Esophagus mucosa (tissue), 1 donor: ENCODE measurements around the gene SIK2. TPM values are rescaled to one million over a fixed set of nuclear protein-coding genes. Genes with fewer than 3 reads are reported as not detected.
"Not testable (repeated sequence)": the region's sequence is repeated elsewhere in the genome, so short reads cannot be mapped to it uniquely, and the experiment has no call there.

Experiments
- ATAC-seq: fragments of 200-7000 bp; cut with Tn5 transposase; one replicate; pipeline ENCODE4 v1.9.1; 2020
- total RNA-seq: library from RNA; stranded (reverse); gene quantifications from one replicate; pipeline ENCODE4 v1.2.4, GENCODE V29; 2023
- donor health status: DM: yes; HTN: yes; CAD: no.

SIK2 gene
- total RNA-seq, 1 donor from 2014 or later = 6.8 TPM

DNA sequence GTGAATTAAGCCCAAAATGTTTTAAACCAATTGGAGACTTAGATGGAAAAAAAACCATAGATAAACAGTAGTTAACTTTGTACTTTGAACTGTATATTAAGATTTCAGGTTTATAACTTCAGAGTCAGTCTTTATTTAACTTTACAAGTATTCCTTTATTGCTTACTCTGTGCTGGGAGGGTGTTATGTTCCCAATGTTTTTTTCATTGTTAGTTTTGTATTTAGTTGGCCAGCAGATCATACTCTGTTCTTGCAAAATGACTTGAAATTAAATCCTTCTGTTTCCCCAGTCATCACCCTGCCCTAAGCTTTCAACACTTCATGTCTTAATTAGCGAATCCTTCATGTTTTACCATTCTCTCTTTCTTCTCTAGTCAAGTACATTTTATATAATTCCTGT is 25.3 kb downstream of the SIK2 start:
- no peak for ATAC-seq

DNA sequence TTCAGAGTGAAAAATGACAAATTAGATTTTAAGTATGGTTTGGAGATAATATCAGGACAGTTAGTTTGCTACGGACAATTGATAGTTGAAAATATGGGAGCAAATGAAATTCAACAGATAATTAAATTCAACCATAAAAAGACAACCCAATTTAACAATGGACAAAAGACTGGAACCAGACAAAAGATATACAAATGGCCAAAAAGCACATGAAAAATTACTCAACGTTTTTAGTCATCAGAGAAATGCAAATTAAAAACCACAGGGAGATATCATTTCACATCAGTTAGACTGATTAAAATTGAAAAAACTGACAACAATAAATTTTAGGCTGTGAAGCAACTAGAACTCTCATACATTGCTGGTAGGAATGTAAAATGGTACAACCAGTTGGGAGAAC is 27.2 kb downstream of the SIK2 start:
- ATAC-seq = no peak

DNA sequence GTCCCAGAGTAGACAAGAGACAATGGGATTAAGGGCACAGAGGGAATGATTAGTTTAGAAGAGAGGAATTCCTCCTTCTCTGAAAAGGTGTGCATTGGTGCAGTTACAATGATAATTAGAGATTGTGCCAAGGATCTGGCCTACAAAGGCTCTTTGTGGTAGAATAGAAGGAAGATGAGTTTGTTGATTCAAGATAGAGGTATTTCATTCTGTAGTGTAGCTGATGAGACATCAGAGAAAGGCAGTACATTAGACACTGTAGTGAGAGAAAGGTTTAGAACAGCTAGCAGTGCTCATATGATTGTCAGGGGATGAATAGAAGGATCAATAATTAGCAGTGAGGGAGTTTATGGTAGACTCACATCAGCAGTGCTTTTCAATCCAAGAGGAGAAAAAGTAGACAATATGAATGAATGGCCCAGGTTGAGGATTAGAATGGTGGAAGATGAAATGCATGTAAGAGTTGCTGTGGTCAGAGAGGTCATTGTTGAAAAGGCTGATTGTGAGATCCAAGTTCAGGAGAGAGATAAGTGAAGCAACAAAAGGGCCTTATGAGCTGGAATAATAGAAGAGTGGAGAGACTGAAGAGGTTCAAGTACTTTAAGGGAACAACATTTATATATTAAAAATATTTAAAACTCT is 28.9 kb downstream of the SIK2 start:
- ATAC-seq = no peak

DNA sequence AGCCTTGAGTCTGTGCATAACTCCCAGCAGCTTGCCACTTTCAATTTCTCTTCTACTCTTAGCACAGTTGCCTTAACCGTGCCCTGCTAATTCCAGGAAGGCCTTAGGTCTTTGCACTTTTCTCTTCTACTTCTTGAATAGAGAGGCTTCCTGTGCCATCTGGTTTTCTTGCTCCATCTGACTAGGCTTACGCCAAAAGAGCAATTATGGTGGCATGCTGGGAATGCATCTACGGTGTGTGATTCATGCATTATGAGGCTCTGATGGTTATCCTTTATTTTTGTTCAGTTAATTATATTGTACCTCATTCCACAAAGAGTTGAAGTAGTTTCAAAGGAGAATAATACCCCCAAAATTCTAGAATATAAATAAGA is 29.4 kb downstream of the SIK2 start:
- ATAC-seq = no peak

DNA sequence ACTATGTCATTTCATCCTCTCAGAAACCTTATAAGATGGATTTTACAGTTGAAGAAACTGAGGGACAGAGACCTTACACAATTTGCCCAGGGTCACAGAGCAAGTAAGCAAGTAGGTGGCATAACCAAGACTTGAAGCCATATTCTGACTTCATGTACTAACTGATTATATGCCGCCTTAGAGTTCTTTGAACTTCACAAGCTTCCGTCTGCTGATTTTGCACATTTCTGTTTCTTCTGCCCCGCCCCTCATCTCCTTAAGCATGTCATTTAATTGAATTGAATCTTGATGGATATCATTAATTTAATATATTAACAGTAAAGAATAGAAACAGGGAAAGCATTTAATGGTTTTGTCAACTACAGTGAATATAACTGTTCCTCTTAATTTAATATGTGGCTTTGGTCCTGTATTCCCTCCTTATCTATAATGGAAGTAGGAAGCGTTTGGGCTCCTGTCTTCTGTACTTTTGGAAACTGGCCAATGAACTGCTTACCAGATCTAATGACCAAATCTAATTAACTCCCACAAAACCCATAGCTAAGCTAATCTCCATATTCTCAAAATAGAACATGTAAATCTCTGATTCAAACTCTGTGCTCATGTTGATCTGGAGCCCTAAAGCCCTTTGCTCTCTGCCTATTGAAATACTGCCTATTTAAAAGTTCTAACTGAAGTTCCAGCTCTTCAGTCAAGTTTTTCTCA is 30.4 kb downstream of the SIK2 start:
- no peak for ATAC-seq

DNA sequence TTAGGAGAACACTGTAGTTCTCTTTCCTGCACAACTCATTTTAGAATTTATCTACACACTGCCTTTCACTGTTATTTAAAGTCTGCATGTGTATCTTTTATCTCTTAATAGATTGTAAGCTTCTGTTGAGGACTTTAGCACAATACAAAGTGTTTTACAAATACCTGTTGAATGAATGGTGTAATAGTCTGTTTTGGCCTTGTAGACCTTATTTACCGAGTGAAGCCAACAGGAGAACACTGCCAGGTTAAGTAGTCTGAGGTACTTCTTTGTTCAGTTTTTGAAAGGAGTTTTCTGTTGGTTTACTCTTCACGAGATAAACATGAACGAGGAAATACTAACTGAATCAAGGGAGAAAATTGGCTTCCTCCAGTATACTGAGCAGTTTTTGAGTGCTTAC is 31.0 kb downstream of the SIK2 start:
- ATAC-seq = no peak

DNA sequence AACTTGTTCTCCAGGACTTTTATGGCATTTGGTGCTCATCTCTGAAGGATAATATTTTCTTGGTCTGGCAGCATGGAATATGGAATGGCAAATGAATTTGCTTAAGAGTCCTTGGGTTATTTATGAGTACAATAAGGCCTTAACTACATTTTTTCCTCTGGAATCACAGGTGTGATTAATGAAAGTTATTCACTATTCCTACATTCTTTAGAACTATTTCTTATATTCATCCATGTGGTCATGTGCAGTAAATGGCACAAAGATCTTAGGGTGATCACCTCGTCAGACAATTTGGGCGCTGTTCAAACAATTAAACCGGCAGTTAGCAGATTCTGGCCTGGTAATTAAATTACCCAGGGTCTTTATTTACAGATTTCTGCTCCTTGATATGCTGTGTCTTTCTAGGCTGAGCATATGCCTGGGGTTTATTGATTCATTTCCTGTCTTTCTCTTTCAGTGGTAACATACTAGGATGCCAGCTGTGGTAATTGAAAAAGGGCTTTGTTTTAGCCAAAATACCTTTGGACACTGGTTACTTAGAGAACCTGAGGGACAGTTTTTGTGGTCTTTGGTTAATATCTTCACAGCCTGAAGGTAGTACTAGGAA is 31.6 kb downstream of the SIK2 start:
- ATAC-seq = no peak

DNA sequence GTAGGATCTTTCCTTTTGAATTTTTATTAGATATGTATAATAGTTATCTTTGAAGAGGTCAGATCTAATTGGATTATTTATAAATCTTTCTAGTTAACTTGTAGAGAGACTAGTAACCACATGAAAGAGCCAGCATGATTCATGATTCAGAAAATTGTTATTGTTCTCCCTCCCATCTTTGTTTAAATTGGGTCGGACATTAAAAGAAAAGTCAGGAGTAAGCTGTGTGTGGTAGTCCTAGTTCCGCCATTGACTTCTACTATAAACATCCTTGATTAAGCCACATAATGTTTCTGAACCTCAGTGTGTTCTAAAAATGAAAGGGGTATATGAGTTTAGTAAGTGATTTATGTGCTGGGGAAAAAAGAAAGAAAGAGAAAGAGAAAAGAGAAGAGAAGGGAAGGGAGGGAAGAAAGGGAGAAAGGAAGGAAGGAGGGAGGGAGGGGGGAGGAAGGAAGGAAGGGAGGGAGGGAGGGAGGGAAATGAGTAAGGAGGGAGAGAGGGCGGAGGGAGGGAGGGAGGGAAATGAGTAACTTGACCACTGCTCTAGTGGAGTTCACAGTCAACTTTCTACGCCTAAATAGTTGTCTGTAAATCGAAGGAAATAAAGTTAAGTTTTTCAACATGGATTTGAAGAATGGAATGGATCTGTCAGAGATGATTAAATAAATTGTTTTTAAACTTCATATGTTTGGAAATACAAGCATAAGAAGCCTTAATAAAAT is 32.9 kb downstream of the SIK2 start:
- ATAC-seq = no peak

DNA sequence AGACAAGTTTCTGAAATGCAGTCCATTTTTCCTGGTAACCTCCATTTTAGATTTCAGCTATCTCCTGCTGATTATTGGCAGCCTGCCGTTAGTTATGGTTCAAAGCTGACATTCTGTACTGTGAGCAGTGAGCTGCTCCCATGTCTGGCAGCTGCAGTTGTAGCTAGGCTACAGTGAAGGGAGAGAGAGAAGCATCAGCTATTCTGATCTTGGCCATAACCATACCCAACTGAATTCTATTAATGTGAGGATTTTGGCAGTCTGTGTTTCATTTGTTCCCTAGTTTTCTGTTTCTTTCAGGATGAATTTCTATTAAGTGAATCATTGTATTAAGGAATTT is 33.4 kb downstream of the SIK2 start:
- ATAC-seq = no peak

DNA sequence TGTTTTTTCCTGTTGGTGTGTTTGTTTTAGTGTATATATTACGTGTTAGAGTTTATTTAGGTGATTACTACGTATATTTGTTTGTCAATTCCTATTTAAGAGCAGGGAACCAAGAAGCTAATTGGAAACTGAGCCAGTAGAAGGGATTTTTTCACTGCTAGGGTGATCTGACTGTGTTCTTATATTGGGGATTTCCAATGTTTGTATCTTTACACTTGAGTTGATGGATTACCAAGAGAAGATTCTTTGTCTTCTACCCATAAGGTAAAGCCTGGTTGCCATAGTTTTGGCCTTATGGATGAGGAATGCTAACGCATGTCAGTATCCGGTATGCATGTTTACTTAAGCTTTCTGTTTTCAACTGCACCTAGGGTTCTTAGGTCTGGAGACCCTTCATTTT is 35.6 kb downstream of the SIK2 start:
- no peak for ATAC-seq

DNA sequence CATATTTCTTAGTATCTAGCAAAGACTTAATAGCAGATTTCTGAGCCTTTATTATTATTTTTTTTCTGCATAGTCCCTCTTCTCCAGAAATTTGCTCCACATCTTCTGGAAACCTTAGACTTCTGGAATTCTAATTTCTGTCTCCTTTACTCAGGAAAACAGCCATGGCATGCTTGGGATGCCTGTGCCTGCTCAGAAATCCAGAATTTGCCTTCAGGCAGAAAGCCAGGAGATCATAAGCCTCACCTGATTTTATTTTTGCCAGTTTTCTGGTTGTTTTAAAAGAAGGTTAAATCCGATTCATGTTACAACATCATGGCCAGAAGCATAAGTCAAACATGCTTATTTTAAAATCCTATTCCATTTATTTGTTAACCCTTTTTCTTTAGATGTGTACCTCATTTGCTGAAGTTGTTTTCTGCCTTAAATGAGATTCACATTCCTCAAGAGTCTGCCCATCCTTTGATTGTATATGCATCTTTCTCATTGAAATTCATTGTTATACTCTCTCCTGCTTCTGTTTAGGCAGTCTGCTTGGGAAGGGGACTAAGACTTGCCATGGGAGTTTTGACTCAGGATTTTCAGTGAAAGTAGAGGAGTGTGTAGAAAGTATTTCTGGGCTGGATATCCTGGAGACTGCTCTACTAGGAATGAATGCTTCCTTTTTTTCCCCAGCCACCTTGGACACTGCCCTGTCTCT is 37.1 kb downstream of the SIK2 start:
- no peak for ATAC-seq

DNA sequence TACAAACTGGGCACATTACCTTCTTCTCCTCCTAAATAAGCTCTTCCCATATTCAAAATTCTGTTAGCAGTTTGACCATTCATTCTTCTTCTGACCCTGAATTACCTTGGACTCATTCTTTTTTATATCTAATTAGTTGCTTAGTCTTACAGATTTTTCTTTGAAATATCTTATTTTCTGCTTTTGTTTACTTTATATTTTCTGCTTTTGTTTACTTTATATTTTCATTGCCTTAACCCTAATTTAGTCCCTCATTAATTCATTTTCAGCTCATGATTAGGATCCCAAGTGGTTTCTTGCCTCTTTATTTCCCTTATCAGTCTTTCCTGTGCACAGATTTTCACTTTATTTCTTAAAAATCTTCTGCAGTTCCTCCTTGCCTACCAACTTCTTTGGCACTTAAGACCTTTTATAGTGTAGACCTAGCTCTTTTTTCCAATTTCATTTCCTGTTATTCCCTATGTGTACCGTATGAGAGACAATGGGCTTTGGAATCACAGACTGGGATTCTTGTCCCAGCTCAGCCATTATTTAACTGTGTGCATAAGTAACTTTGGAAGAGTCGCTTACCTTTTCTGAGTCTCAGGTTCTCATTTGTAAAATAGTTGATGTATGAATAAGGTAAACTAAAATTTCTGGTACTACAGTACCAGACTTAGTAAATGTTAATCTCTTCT is 39.2 kb downstream of the SIK2 start:
- no peak for ATAC-seq

DNA sequence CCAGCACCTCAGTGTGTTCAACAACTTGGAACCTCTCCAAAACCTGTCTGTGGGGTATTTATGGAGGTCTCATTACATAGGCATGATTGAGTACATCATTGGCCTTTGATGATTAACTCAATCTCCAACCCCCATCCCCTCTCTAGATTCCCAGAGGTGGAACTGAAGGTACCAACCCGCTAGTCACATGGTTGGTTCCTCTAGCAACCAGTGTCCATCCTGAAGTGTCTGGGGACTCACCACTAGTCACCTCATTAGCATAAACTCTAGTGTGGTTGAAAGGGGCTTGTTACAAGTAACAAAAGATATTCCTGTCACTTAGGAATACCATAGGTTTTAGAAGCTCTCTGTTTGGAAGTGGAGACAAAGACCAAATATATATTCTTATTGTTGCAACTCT is 40.3 kb downstream of the SIK2 start:
- ATAC-seq = no peak

DNA sequence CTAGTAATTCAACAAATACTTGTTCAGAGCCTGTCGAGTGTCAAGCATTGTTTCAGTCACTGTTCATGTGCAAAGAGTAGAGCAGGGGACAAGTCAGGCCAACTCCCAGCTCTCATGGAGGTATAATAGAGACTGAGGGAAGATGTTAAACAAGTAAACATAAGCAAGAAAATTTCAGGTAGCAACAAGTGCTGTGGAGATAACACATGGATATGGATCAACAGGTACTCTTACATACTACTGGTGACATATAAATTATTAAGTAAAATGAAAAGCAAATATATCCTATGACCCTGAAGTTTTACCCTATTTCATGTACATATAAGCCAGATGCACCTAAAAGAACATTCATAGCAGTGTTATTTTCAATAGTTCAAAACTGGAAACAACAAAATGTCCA is 42.7 kb downstream of the SIK2 start:
- no peak for ATAC-seq

DNA sequence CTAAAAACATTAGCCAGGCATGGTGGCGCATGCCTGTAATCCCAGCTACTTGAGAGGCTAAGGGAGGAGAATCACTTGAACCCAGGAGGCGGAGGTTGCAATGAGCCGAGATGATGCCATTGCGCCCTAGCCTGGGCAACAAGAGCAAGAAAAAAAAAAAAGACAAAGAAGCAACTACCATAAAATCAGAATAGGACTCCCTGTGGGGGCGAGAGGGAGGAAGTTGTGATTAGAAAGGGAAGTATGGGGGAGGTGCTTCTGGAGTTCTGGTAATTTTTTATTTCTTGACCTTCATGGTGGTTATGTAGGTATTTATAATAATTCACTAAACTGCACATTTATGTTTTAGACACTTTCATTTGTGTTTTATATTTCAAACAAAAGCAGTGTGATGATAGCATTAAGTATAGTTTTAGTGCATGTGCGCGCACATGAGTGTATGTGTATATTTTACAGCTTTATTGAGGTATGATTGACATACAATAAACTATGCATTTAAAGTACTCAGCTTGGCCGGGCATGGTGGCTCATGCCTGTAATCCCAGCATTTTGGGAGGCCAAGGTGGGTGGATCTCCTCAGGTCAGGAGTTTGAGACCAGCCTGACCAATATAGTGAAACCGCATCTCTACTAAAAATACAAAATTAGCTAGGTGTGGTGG is 43.5 kb downstream of the SIK2 start:
- ATAC-seq = no peak

DNA sequence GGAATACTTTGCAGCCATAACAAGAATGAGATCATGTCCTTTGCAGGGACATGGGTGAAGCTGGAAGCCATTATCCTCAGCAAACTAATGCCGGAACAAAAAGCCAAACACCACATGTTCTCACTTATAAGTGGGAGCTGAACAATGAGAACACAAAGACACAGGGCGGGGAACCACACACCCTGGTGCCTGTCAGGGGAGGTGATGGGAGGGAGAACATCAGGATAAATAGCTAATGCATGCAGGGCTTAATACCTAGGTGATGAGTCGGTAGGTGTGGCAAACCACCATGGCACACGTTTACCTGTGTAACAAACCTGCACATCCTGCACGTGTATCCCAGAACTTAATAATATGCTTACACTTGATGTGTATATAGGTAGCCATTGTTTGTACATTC is 49.1 kb downstream of the SIK2 start:
- peak; percentile 98 for ATAC-seq

DNA sequence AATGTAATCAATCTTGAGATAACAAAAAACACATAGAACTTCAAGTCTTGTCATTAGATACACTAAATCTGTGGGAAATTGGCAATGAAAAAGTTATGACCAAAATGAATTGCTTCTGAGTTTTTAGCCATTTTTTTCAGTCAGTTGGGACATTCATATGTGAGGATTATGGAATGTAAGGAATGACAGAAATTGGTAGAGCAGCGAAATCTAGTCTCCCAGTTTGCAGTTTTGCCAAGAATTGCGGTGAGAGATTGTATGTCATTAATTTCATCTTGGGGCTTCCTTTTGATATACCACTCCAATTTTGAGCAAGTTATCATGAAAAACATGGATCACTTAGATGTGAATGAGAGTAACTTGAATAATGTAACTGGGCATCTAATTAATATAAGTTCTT is 49.9 kb downstream of the SIK2 start:
- ATAC-seq = no peak

DNA sequence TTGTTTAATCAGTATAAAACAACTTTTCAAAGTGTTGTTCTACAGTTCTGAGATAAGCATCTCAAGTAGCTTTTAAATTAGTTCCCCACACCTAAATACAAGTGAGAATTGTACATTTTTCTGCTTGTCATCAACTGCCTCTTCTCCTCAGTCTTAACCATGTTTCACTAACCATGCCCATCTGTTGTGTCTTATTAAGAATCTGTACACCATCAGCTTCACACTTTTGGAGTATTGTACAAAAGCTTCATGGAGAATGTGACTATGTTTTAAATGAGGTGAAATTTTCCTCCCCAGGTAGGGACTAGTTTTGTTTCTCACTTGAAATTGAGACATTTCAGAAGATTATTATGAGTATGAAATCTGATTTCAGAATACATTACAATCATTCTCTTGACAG is 52.4 kb downstream of the SIK2 start:
- ATAC-seq = no peak

DNA sequence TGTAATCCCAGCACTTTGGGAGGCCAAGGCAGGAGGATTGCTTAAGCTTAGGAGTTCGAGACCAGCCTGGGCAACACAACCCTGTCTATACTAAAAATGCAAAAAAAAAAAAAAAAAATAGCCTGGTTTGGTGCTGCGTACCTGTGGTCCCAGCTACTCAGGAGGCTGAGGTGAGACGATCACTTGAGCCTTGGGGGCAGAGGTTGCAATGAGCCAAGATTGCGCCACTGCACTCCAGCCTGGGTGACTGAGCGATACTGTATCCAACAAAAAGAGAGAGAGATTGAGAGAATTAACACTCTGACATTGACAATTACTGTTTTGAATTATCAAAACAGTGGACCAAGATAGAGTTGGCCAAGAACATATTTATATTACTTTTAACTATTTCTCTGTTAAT is 53.7 kb downstream of the SIK2 start:
- no peak for ATAC-seq

DNA sequence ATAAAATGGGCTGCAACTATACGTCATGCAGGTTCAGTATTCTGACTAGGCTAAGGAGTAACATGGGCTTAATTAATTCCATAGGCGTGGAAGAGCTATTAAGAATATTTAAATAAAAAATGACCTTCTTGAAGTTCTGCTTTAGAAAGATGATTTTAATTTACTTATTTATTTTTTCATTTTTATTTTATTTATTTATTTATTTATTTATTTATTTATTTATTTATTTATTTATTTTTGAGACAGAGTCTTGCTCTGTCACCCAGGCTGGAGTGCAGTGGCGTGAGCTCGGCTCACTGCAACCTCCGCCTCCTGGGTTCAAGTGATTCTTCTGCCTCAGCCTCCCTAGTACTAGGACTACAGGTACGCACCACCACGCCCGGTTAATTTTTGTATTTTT is 55.7 kb downstream of the SIK2 start:
- not testable (repeated sequence) for ATAC-seq

DNA sequence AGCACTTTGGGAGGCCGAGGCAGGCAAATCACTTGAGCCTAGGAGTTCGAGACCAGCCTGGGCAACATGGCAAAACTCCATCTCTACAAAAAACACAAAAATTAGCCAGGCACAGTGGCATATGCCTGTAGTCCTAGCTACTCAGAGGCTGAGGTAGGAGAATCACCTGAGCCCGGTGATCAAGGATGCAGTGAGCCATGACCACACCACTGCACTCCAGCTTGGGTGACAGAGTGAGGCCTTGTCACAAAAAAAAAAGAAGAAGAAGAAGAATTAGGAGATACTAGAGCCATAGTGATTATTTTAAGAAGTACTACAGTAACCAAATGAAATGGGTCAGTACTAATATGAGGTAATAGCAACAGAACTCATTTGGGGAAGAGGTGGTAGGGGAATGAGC is 56.2 kb downstream of the SIK2 start:
- not testable (repeated sequence) for ATAC-seq
